Myocyte (in vitro differentiated cells): Measurements from ENCODE around the gene FMO2. TPM values are rescaled to one million over a fixed set of nuclear protein-coding genes. Genes with fewer than 3 reads are reported as not detected.

Experiments used
- DNase-seq: peaks from one replicate; pipeline ENCODE4 v3.0.0-alpha.2; 2012; ENCODE audit warnings: low read depth
- polyA plus RNA-seq: library from polyadenylated mRNA; unstranded; fragments of >200 nt; gene quantifications from one replicate; pipeline ENCODE4 v1.2.1, GENCODE V29; 2012; ENCODE audit warnings: missing spikeins
- total RNA-seq: library from RNA; depleted of rRNA; stranded (reverse); fragments of >200 nt; gene quantifications from 2 replicates; pipeline ENCODE4 v1.2.3, GENCODE V29; 2014

Gene FMO2, protein sequence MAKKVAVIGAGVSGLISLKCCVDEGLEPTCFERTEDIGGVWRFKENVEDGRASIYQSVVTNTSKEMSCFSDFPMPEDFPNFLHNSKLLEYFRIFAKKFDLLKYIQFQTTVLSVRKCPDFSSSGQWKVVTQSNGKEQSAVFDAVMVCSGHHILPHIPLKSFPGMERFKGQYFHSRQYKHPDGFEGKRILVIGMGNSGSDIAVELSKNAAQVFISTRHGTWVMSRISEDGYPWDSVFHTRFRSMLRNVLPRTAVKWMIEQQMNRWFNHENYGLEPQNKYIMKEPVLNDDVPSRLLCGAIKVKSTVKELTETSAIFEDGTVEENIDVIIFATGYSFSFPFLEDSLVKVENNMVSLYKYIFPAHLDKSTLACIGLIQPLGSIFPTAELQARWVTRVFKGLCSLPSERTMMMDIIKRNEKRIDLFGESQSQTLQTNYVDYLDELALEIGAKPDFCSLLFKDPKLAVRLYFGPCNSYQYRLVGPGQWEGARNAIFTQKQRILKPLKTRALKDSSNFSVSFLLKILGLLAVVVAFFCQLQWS
- total RNA-seq = not detected in 2 replicates
- polyA plus RNA-seq = not detected

DNA sequence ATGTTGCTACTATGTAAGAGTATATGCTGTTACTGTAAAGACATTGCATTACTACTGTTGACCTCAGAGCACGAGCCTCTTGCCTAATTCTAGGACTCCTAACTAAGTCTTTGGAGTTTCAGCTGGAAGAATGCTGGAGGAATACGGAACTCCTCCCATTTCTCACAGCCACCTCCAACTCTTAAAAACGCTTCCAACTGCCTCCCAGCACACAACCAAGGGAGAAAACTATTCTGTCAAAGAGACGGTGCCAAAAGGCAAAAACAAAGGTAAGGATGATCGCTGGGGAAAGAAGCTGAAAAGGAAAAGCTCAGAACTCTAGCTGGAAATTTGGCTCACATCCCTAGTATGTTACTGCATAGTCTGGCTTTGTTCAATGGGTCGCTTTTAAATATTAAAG is at the start of gene FMO2:
FMO2 (plus strand) TSS at position 210 of the 400 bp plus-strand sequence. CDS start 414 bp downstream, outside the sequence.
- DNase-seq = no peak

DNA sequence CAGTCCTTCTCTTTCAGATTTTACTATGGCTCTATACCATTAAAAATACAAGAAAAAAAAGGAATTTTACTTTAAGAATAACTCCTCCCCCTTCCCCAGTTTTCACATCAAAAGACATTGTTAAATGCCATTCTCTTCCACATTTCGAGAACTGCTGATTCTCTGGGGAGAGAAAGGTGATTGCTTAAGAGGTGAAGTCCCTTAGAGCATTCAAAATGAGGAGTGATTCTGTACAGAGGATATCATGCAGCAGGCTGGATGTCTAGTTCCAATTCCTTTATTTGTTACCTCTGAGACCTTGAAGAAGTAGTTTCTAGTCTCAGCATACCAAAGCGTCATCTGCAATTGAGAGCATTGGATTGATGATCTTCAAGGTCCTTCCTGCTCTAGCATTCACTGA is 47.5 kb upstream of the FMO2 start:
- no peak for DNase-seq

DNA sequence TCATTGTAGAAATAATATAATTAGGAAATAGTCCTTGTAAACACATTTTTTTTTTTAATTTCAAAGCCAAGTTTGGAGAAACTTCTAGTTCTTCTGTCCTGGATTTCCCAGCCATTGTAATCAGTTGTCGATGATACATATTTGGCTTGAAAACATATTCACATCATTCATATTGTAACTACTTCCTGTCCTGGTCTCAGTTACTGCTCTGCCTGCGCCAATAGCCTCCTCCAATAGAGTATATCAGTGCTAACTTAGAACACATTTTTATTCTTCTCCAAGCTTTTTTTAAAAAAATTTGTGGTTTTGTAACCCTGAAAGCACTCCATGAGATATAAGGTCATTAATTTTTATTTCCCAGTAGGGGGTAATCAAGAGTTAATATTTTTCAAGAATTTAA is 46.1 kb upstream of the FMO2 start:
- DNase-seq = no peak

DNA sequence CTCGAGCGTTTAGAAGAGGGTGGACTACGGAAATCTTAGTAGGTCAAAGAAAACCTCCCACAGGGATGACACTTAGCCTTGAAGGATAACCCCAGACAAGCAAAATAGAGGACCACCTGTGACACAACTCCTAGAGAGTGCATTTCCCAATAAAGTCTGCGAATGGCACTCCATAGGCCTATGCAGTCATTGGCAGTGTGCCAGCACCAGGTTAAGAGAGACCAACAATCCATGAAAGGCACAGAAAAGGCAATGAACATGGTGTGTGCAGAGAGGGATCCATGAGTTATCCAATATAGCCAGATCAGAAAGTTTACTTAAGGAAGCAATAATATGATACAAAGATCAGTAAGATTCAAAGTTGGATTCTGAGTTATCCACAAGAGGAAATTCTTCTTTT is 45.2 kb upstream of the FMO2 start:
- no peak for DNase-seq

DNA sequence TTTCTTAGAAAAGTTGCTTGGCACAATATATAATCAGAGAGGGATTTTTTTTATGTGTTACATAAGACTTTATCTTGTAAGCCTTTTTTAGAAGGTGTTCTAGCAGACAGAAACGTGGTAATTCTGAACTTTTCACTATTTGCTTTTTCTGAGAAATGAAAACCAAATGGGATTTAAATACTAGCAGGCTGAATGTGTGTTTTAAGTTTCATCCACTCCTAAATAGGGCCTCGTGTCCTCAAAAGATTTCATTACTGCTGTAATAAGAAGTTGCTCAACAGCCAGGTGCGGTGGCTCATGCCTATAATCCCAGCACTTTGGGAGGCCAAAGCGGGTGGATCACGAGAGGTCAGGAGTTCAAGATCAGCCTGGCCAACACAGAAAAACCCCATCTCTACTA is 44.7 kb upstream of the FMO2 start:
- DNase-seq = no peak

DNA sequence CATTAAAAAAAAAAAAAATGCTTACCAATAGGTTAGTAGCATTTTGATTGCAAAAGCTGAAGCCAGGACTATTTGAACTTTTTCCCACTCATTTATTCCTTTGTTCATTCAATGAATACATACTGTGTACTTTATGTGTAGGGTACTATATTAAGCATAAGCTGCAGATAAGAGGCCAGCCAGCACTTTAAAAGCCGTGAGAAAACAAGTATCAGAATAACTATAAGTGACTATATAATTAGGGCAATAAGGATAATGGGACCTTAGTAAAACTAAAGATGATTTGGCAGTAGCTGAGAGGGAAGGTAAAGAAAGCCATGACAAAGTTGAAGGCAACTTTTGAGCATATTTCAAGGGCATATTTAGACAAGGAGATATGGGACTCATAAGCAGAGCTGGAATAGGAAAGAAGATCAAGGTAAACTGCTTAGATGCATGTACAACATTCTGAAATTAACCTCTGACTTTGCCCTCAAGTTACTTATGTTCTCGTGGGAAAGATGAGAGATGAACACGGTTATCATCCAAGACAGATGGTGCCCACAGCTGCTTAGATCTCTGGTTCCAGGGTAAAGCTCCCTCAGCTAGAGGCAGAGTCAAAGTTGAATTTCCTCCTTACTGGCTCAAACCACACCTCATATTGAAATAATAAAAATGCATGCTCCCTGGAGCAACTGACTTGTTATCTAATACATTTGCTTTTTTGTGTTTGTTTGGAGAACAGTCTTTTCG is 44.0 kb upstream of the FMO2 start:
- DNase-seq = no peak

DNA sequence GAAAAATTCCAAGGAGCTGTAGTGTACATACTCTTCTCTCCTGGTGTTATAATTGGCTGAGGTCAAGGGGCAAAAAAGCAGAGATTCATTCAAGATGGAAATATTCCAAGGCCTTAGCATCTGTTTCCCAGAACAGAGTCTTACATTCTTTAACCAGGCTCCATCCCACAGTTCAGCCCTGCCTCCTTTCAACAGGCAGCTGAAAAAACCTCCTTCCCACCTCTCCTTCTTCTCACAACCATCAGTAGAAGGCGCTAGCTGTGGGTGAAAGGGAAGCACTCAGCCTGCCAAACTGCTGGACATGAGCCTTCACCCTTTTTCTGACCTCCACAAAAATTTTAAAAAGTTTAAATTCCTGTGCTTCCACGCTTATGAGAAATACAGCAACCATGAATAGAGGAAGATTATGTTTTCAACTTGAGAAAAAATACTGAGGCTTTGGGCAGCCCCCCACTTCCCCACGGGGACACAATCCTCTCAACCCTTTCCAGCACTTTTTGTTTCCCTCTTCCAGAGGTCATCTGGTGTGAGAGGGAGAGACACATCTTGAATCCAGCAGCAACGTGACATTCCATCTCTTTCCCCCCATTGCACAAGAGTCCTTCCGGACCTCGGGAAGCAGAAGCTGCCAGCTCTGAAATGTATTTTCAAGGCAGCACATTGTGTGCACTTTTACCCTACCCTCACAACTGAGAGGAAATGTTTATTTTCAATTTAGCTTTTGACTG is 43.2 kb upstream of the FMO2 start:
- peak; percentile 93 for DNase-seq

DNA sequence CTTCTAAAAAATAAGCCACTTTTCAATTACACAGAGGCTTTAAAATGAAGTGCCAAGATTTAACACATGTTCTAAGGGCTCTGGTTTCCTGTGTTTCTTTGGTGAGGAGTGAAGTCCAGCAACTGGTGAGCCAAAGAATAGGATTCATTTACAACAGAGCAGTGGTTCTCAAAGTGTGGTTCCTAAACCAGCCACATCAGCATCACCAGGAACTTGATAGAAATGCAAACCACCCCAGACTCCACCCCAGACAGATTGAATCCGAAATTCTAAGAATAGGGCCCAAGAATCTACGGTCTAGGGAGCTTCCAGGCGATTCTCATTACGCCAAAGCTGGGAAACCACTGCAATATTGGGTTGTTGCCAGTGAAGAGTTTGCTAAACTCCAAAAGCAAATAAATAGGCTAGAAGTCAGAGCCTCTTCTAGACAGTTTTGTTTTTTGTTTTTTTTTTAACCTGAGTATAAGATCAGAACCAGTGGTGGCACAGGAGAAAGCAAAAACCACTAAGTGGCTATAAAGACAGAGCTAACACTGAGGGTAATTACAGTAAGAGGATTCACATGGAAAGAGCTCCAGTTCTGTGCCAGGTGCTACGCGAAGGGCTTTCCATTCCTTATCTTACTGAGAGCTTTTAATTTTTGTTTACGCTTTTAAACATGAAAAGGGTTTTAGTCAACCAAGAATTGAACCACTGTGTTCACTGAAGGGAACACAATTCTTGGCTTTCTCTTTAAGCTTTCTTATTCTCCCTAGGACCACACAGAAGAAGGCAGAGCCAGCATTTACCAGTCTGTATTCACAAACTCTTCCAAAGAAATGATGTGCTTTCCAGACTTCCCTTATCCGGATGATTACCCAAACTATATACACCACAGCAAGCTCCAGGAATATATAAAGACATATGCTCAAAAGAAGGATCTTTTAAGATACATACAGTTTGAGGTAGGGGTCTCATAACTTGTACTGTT is 42.4 kb upstream of the FMO2 start:
- DNase-seq = peak; percentile 88

DNA sequence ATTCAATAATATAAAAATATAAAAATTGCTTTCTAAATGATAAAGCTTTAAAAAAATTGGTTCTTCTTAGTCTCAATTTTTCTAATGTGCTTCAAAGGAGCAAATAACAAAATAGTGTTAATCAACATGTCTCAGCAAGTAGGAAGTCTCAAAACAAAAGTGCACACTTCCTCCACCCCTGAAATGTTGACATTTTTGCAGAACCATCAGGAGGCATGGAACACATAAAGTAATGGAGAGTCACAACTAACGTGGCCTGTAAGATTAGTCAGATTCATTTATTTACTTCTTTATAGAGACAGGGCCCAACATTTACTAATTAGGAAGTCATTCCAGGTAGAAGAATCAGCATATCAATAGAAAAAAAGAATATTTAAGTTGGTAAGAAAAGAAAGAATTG is 34.9 kb upstream of the FMO2 start:
- no peak for DNase-seq

DNA sequence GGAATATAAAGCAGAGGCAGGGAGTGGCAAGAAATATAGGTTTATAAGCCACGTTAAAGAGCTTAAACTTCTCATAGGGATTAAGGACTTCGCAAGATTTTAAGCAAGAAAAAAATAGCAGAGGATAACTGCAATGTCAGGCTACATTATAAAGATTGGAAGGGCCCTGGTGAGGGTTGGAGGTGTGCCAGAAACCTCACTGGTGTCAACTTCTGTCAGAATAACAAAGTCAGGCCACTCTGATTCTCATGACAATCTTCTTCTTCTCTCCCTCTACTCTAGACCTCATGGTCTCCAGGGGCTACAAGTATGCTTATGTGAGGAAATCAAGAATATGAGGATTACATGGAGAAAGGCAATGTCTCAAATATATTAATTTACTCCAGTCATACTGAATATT is 32.6 kb upstream of the FMO2 start:
- DNase-seq = peak; percentile 48

DNA sequence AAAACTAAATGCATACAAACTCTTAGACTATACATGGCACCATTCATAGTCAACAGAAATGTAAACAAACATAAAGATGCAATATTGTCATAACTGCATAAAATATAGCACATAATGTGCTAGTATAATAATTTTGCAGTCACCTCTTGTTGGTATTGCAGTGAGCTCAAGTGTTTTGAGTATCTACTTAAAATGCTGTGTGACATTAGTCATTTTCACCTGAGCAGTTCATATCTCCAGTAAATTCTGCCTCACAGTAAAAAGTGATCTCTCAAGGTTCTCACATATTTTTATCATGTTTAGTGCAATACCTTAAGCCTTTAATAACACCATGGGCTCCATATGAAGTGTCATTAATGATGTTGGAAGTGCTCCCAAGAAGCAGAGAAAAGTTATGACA is 29.6 kb upstream of the FMO2 start:
- no peak for DNase-seq

DNA sequence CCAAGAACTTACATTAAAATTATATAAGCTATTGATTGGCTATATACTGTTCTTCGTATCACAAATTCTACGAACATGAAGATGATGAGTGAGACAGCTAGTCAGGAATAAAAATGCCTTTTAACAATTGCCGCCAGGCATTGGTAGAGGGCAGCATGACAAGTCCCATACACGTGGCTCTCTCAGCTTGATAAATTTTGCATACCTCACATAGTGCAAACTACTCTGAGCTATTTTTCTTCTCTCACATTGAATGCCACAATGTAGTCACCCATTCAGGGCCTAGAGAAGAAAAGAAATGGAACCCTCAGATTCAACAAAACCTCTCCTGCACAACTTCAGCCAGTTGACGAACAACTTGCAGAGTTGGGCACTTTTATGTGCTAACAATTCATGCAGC is 27.0 kb upstream of the FMO2 start:
- DNase-seq = no peak

DNA sequence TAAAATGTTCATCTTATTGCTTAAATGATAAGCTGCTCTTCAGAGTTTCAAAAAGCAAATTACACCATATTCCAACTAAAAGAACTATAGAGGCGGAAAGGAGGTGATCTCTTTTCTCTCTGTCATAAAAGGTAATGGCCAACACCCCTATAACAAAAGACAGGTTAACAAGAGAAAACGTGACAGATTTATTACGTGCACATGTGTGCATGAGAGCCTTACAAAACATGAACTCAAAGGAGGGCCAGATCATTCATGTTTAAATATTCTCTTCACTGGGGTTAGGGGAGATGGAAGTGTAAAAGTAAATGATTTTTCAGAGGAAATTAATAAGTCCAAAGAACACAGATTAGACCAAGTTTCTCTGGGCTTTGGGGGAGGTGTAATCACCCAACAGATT is 26.5 kb upstream of the FMO2 start:
- DNase-seq = no peak

DNA sequence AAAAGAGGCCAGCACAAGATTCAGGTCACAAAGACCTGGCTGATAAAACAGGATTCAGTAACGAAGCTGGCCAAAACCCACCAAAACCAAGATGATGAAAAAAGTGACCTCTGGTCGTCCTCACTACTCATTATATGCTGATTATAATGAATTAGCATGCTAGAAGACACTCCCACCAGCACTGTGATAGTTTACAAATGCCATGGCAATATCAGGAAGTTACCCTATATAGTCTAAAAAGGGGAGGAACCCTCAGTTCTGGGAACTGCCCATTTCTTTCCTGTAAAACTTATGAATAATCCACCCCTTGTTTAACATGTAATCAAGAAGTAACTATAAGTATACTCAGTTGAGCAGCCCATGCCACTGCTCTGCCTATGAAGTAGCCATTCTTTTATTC is 26.0 kb upstream of the FMO2 start:
- DNase-seq = no peak

DNA sequence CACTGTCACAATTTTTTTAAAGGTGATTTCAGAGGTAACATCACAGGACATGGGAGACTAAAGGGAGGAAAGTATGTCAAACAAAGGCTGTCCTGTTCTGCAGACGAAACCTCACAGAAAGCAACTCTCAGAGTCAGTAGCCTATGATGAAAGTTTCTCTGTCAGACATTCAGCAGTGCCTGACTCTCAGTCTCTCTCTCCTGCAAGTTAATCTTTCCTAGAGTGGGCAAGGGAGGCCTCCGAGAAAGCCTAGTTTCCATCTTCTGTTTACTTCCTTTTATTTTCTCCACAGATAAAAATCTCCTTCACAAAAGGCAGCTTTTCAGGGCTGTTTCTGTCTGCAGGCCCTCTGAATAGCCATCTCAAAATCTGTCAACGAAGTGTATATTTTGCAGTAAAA is 24.9 kb upstream of the FMO2 start:
- no peak for DNase-seq

DNA sequence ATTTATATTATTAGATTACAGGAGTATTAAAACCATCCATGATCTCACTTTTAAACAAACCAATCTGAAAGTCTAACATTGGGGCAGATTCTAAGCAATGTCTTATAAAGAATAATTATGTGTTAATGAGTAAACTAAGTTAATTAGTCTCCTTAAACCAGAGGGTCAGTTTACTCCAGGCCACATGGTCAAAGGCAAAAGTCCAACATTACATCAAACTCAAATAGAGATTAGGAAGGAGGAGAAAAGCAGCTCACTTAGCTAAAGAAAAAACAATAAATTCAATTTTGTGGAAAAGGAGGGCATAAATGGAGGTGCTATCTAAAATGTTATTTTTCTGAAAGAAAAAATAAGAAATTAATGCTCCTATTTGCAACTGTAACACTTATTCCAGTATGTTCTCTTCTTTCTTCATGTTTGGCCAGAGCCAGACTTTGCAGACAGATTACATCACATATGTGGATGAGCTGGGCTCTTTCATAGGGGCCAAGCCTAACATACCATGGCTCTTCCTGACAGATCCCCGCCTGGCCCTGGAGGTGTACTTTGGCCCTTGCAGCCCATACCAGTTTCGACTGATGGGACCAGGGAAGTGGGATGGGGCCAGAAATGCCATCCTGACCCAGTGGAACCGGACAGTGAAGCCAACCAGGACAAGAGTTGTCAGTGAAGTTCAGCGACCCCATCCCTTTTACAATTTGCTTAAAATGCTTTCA is 24.3 kb upstream of the FMO2 start:
- DNase-seq = no peak

DNA sequence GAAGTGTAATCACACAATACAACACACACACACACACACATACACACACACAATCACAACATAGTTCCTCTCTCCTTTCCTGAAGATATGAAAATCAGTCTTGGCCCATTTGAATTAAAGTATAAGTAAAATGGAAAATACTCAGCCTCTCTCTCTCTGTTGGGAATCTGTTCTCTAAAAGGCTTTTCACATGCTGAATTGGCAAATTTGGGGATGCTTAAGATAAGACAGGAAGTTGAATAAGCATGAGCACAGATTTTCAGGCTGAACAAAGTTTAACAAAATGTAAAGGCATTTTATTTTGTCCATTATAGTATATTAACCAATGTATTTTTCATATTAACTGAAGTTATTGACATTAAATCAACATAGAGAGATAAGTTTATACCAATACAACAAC is 23.7 kb upstream of the FMO2 start:
- DNase-seq = no peak

DNA sequence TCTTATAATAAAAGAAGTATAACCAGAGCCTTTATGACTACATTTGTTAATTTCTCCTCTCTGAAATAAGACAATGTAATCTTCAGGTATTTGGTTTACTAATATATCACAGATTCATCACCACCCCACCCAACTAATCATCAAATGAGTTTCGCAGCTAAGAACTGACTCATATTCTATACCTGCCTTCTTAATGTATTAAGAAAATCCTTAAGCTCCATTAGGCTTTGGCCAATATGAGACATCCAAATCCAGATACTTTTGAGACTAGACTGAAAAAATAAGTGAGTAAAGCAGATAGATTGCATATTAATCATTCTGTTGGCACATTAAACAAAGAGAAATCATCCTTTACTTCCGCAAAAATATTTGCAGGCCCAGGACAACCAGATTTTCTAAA is 18.7 kb upstream of the FMO2 start:
- DNase-seq = no peak

DNA sequence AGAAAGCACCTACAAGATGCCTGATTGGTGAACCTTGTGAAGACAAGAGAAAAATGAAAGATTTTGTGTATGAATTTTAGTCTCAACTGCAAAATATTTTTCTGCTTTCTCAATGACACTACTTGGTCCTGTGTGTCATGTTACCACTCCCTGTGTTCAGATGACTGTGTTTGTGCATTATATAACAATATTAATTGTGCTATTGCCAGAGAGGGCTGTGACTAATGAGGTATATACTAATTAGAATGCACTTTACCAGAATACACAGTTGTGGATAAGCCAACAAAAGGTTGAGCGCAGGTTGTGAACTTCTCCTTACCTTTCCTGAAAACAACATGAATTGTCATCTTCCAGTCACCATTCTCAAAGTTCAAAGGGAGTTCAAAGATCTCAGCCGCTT is 17.3 kb upstream of the FMO2 start:
- DNase-seq = no peak

DNA sequence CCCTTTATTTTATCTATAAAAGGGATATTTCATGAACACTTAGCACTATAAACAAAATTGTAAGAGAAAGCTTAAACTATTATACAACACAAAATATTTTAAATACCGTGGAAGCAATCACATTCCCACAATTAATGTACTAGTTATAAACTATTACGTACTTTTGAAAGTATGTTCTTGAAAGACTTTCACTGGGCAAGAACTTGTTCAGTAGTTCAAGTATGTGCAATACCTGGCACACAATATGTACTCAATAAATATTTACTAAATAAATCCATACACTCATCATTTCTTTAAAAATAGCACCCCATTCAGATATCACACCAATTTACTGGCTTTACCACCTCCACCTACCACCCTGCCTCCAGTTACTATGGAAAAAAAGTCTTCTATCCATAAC is 12.6 kb upstream of the FMO2 start:
- DNase-seq = no peak
